ENCODE data around the gene ZNF695.

The ZNF695 gene

GRCh38 chr1:246954126-246954525 lies 53.7 kb downstream of the ZNF695 start:
- no peak for DNase-seq

- DNase-seq = no peak
Measured at GRCh38 chr1:246951413-246951812, 56.4 kb downstream of the ZNF695 start.

GRCh38 chr1:246949956-246950355 lies 57.9 kb downstream of the ZNF695 start:
- DNase-seq = no peak

- DNase-seq = no peak
Measured at GRCh38 chr1:246947255-246947654, 60.6 kb downstream of the ZNF695 start.

- DNase-seq = no peak
Measured at GRCh38 chr1:246946366-246946765, 61.5 kb downstream of the ZNF695 start.
